ENCODE data around the gene COA3. TPM values are rescaled to one million over a fixed set of nuclear protein-coding genes. Genes with fewer than 3 reads are reported as not detected.
"Not testable (repeated sequence)": the region's sequence is repeated elsewhere in the genome, so short reads cannot be mapped to it uniquely, and the experiment has no call there.

Gene COA3
- total RNA-seq, 1 experiment from 2014 or later: 64.1 TPM

DNA sequence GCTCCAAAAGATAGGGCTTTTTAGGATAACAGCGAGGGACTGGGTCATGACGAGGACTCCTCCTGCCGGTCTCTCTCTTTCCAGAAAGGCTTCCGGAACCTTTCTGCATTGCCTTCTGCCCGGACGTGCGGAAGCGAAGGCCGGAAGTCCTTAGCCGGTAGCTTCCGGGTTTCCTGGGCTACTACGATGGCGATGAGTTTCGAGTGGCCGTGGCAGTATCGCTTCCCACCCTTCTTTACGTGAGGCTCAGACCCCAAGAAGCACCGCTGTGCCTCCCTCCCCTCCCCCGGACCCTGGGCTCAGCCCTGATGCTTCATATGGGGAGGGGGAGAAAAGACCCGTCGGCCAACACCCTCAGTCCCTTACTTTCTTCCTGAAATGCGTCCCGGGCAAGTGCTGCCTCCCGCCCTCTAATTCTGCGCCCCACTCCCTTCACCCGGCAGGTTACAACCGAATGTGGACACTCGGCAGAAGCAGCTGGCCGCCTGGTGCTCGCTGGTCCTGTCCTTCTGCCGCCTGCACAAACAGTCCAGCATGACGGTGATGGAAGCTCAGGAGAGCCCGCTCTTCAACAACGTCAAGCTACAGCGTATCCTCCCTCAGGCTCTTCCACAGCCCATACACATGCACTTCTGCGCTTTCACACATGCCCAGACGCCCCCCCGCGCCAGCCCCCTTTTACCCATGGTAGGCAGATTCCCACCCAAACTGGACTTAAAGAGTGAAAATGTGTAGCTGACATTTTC is 25.0 kb downstream of the COA3 start, which contains the start of gene VPS25:
TSS of gene VPS25 (plus strand) at position 160 of the 746 bp plus-strand sequence. CDS start at position 187, 27 bp downstream.
- H3K27ac ChIP-seq (ENCODE audit: low read length): no peak within 1 kb of the TSS
- H3K9me3 ChIP-seq (ENCODE audit: low read length): no peaks in the 10 kb centered on the region
- peaks cover 14% of the 10 kb centered on the region for H3K4me1 ChIP-seq (ENCODE audit: low read length)
- peak within 1 kb of the TSS; percentile 72 for H3K9ac ChIP-seq (ENCODE audit: low read length)
- peak within 1 kb of the TSS; percentile 78 for H3K4me2 ChIP-seq (ENCODE audit: low read depth, low read length, poor library complexity, severe bottlenecking)
- H3K9me2 ChIP-seq (replicated peaks; ENCODE audit: insufficient read depth, low read length): no peaks in the 10 kb centered on the region
- DNase-seq: peak; percentile 94
- peaks cover 12% of the 10 kb centered on the region; the same call in 1 of the 2 replicates for H3K36me3 ChIP-seq (ENCODE audit: insufficient read depth, low read length)
- H4K20me1 ChIP-seq (ENCODE audit: insufficient read depth, low read depth, low read length): no peaks in the 10 kb centered on the region
- no peaks in the 10 kb centered on the region for H3K27me3 ChIP-seq (ENCODE audit: low read length)
- peak within 1 kb of the TSS; percentile 70 for H3K4me3 ChIP-seq (ENCODE audit: low read length)
- H2AFZ ChIP-seq (ENCODE audit: low read length): peak within 1 kb of the TSS; percentile 29; the same call in 1 of the 2 replicates
- peaks cover 18% of the 10 kb centered on the region for H3K79me2 ChIP-seq (ENCODE audit: low read length)

DNA sequence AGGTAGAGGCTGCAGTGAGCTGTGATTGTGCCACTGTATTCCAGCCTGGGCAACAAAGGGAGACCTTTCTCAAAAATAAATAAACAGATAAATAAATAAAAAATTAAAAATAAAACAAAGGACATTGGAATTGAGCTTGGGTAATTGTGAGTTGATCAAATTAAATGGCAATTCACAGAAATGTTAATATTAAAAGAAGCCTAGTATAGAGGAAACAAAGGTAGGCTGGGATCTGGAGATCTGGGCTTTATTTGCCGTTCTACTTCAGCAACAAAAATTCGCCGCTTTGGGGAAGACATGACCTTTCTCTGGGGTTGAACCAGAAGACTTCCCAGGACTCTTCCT is 25.6 kb downstream of the COA3 start:
- H3K4me1 ChIP-seq (ENCODE audit: low read length): peaks cover 14% of the 10 kb centered on the region
- no peaks in the 10 kb centered on the region for H3K27me3 ChIP-seq (ENCODE audit: low read length)
- H3K9ac ChIP-seq (ENCODE audit: low read length): peak overlapping the region; percentile 72
- H3K4me2 ChIP-seq (ENCODE audit: low read depth, low read length, poor library complexity, severe bottlenecking): peak overlapping the region; percentile 78
- peaks cover 12% of the 10 kb centered on the region; the same call in 1 of the 2 replicates for H3K36me3 ChIP-seq (ENCODE audit: insufficient read depth, low read length)
- H2AFZ ChIP-seq (ENCODE audit: low read length): 0 out of 2 replicates have a peak overlapping the region, but pooled peaks have one; percentile 29
- H4K20me1 ChIP-seq (ENCODE audit: insufficient read depth, low read depth, low read length): no peaks in the 10 kb centered on the region
- H3K9me2 ChIP-seq (replicated peaks; ENCODE audit: insufficient read depth, low read length): no peaks in the 10 kb centered on the region
- peak overlapping the region; percentile 70 for H3K4me3 ChIP-seq (ENCODE audit: low read length)
- H3K79me2 ChIP-seq (ENCODE audit: low read length): peaks cover 18% of the 10 kb centered on the region
- no peak overlapping the region for H3K27ac ChIP-seq (ENCODE audit: low read length)
- H3K9me3 ChIP-seq (ENCODE audit: low read length): no peaks in the 10 kb centered on the region
- no peak for DNase-seq

DNA sequence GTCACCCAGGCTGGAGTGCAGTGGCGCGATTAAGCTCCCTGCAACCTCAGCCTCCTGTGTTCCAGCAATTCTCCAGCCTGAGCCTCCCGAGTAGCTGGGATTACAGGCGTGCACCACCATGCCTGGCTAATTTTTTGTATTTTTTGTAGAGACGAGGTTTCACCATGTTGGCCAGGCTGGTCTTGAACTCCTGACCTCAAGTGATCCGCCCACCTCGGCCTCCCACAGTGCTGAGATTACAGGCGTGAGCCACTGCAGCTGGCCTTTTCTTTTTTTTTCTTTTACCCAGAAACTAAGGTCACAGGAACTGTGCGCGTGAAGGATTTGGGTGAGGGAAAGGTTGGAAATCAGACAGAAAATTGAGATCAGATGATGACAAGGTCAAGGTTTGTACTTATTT is 28.5 kb downstream of the COA3 start:
- DNase-seq; H3K4me2 ChIP-seq (ENCODE audit: low read depth, low read length, poor library complexity, severe bottlenecking); H3K27me3 ChIP-seq (ENCODE audit: low read length); H3K36me3 ChIP-seq (ENCODE audit: insufficient read depth, low read length); H3K9ac ChIP-seq (ENCODE audit: low read length); H3K9me3 ChIP-seq (ENCODE audit: low read length); H3K4me3 ChIP-seq (ENCODE audit: low read length); H2AFZ ChIP-seq (ENCODE audit: low read length); H3K27ac ChIP-seq (ENCODE audit: low read length); H4K20me1 ChIP-seq (ENCODE audit: insufficient read depth, low read depth, low read length); H3K9me2 ChIP-seq (replicated peaks; ENCODE audit: insufficient read depth, low read length): not testable (repeated sequence)
- Histone ChIP-seq H3K4me1 (ENCODE audit: low read length) (peaks cover 14% of the 10 kb centered on the region), H3K79me2 (ENCODE audit: low read length) (peaks cover 14% of the 10 kb centered on the region)

DNA sequence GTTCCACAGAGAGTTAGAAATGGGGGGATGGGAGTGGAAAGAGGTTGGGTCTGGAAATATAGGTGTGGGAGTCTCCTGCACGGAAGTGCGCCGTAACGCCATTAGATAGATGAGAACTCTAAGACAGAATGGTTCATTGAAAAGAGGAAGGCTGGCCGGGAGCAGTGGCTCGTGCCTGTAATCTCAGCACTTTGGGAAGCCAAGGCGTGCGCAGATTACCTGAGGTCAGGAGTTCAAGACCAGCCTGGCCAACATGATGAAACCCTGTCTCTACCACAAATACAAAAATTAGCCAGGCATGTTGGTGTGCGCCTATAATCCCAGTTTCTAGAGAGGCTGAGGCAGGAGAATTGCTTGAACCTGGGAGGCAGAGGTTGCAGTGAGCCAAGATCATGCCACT is 30.5 kb downstream of the COA3 start:
- not testable (repeated sequence) for H4K20me1 ChIP-seq (ENCODE audit: insufficient read depth, low read depth, low read length); H3K9ac ChIP-seq (ENCODE audit: low read length); H3K9me3 ChIP-seq (ENCODE audit: low read length); H3K79me2 ChIP-seq (ENCODE audit: low read length); H3K4me1 ChIP-seq (ENCODE audit: low read length); DNase-seq; H2AFZ ChIP-seq (ENCODE audit: low read length); H3K27ac ChIP-seq (ENCODE audit: low read length); H3K27me3 ChIP-seq (ENCODE audit: low read length); H3K9me2 ChIP-seq (replicated peaks; ENCODE audit: insufficient read depth, low read length); H3K4me3 ChIP-seq (ENCODE audit: low read length); H3K36me3 ChIP-seq (ENCODE audit: insufficient read depth, low read length); H3K4me2 ChIP-seq (ENCODE audit: low read depth, low read length, poor library complexity, severe bottlenecking)

DNA sequence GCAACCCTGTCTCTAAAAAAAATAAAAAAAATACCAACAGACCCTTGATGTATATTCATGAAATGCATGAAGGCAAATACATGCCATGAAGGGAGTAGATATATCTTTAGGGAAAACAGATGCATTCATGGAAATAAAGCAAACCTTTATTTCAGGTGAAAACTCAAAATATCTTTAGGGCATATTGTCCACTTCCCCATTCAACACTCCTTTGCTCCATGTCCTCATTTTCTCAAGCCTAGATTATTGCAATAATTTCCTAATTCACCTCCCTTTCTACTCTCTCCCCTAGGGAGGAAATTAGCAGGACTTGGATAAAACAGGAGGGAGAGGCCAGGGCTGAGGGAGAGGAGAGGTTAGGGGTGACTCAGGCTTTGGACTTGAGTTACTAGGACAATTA is 31.0 kb downstream of the COA3 start:
- Histone ChIP-seq H3K4me2 (ENCODE audit: low read depth, low read length, poor library complexity, severe bottlenecking) (no peak overlapping the region), H3K9me3 (ENCODE audit: low read length) (no peaks in the 10 kb centered on the region), H3K4me1 (ENCODE audit: low read length) (peaks cover 3% of the 10 kb centered on the region), H3K27me3 (ENCODE audit: low read length) (no peaks in the 10 kb centered on the region), H4K20me1 (ENCODE audit: insufficient read depth, low read depth, low read length) (no peaks in the 10 kb centered on the region), H3K79me2 (ENCODE audit: low read length) (no peaks in the 10 kb centered on the region), H3K4me3 (ENCODE audit: low read length) (no peak overlapping the region), H3K9ac (ENCODE audit: low read length) (no peak overlapping the region), H3K36me3 (ENCODE audit: insufficient read depth, low read length) (no peaks in the 10 kb centered on the region), H2AFZ (ENCODE audit: low read length) (no peak overlapping the region), H3K9me2 (replicated peaks; ENCODE audit: insufficient read depth, low read length) (no peaks in the 10 kb centered on the region), H3K27ac (ENCODE audit: low read length) (no peak overlapping the region)
- no peak for DNase-seq

DNA sequence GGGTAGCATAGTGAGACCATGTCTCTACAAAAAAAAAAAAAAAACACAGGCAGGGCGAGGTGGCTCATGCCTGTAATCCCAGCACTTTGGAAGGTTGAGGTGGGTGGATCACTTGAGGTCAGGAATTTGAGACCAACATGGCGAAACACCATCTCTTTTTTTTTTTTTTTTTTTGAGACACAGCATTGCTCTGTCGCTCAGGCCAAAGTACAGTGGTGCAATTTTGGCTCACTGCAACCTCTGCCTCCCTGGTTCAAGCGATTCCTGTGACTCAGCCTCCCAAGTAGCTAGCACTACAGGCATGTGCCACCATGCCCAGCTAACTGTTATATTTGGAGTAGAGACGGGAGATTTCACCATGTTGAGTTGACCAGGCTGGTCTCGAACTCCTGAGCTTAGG is 32.4 kb downstream of the COA3 start:
- H3K9me2 ChIP-seq (replicated peaks; ENCODE audit: insufficient read depth, low read length): no peaks in the 10 kb centered on the region
- no peak overlapping the region for H3K27ac ChIP-seq (ENCODE audit: low read length)
- no peak overlapping the region for H2AFZ ChIP-seq (ENCODE audit: low read length)
- no peak overlapping the region for H3K4me3 ChIP-seq (ENCODE audit: low read length)
- H3K27me3 ChIP-seq (ENCODE audit: low read length): no peaks in the 10 kb centered on the region
- H3K36me3 ChIP-seq (ENCODE audit: insufficient read depth, low read length): no peaks in the 10 kb centered on the region
- no peak for DNase-seq
- H4K20me1 ChIP-seq (ENCODE audit: insufficient read depth, low read depth, low read length): no peaks in the 10 kb centered on the region
- no peaks in the 10 kb centered on the region for H3K79me2 ChIP-seq (ENCODE audit: low read length)
- H3K4me2 ChIP-seq (ENCODE audit: low read depth, low read length, poor library complexity, severe bottlenecking): no peak overlapping the region
- H3K9me3 ChIP-seq (ENCODE audit: low read length): no peaks in the 10 kb centered on the region
- no peaks in the 10 kb centered on the region for H3K4me1 ChIP-seq (ENCODE audit: low read length)
- H3K9ac ChIP-seq (ENCODE audit: low read length): no peak overlapping the region

DNA sequence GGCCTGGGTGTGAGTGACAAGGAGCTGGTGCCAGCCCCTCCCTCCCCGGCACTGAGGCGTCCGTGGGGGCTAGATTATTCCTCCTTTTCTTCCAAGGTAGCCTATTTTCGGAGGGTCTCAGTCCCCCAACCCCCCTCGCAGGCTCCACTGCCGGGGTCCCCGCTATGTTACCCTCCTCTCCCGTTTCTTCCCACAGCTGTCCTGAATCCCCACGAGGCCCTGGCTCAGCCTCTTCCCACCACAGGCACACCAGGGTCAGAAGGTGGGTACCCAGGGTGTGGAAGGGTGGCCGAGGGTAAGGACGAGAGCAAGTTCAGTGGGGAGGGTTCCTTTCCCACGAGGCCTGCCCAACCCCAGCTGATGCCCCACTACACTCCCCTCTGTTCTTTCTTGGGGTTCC is 36.9 kb downstream of the COA3 start:
- H2AFZ ChIP-seq (ENCODE audit: low read length): no peak overlapping the region
- H3K4me1 ChIP-seq (ENCODE audit: low read length): peaks cover 8% of the 10 kb centered on the region; the same call in 1 of the 2 replicates
- no peaks in the 10 kb centered on the region for H3K36me3 ChIP-seq (ENCODE audit: insufficient read depth, low read length)
- H3K9me2 ChIP-seq (replicated peaks; ENCODE audit: insufficient read depth, low read length): no peaks in the 10 kb centered on the region
- H3K9me3 ChIP-seq (ENCODE audit: low read length): no peaks in the 10 kb centered on the region
- no peaks in the 10 kb centered on the region for H3K79me2 ChIP-seq (ENCODE audit: low read length)
- no peak overlapping the region for H3K4me3 ChIP-seq (ENCODE audit: low read length)
- H4K20me1 ChIP-seq (ENCODE audit: insufficient read depth, low read depth, low read length): no peaks in the 10 kb centered on the region
- no peak overlapping the region for H3K27ac ChIP-seq (ENCODE audit: low read length)
- H3K9ac ChIP-seq (ENCODE audit: low read length): no peak overlapping the region
- no peak for DNase-seq
- H3K27me3 ChIP-seq (ENCODE audit: low read length): no peaks in the 10 kb centered on the region
- H3K4me2 ChIP-seq (ENCODE audit: low read depth, low read length, poor library complexity, severe bottlenecking): no peak overlapping the region

DNA sequence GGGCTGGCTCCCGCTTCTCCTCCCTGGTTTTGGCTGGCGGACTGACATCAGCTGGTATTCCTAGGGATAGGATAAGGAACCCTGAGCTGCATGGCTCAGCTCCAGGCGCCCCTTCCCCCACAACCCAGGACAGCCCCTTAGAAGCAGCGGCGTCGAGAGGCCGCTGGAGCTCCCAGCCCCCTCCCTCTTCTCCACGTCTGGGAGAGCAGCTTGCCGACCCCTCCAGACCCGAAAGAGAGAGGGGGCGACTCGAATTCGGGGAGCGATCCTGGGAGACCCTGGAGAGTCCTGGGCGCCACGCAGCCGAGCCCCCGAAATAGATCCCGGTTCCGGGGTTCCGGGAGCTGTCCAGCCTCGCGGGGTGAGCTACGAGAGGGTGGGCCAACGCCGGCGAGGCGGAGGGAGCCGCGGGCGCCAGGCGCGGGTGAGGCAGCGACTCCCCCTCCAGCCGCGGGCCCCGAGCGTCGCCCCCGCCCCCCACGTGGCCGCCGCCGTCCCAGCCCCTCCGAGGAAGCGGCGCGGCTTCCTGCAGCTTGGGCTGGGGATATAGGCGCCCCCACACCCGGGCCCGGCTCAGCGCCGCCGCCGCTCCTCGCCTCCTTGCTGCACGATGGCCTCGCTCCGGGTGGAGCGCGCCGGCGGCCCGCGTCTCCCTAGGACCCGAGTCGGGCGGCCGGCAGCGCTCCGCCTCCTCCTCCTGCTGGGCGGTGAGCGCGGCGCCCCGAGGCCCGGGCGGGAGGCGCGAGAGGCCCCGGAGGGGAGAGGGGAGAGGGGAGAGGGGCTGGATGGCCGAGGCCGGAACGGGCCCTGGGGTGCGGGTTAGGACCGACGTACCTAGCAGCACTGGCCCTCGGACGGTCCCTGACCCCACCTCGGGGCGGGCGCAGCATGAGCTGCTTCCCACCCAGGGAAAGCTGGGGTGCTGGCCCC is 37.6 kb downstream of the COA3 start, which contains the start of gene RAMP2:
TSS of gene RAMP2 (plus strand) at position 576 of the 930 bp plus-strand sequence. CDS start at position 611, 35 bp downstream.
- Histone ChIP-seq H3K27me3 (ENCODE audit: low read length) (no peaks in the 10 kb centered on the region), H3K4me3 (ENCODE audit: low read length) (no peak within 1 kb of the TSS), H3K27ac (ENCODE audit: low read length) (no peak within 1 kb of the TSS), H3K9me3 (ENCODE audit: low read length) (no peaks in the 10 kb centered on the region), H3K4me1 (ENCODE audit: low read length) (peaks cover 8% of the 10 kb centered on the region; the same call in 1 of the 2 replicates), H4K20me1 (ENCODE audit: insufficient read depth, low read depth, low read length) (no peaks in the 10 kb centered on the region), H3K4me2 (ENCODE audit: low read depth, low read length, poor library complexity, severe bottlenecking) (no peak within 1 kb of the TSS), H3K79me2 (ENCODE audit: low read length) (no peaks in the 10 kb centered on the region), H3K36me3 (ENCODE audit: insufficient read depth, low read length) (no peaks in the 10 kb centered on the region), H3K9me2 (replicated peaks; ENCODE audit: insufficient read depth, low read length) (no peaks in the 10 kb centered on the region), H3K9ac (ENCODE audit: low read length) (no peak within 1 kb of the TSS), H2AFZ (ENCODE audit: low read length) (no peak within 1 kb of the TSS)
- no peak for DNase-seq
